Keratinocyte (primary cell): ENCODE results near the gene PGAP3. TPM values are rescaled to one million over a fixed set of nuclear protein-coding genes. Genes with fewer than 3 reads are reported as not detected.

ENCODE experiments used
- DNase-seq: peaks from one replicate; pipeline ENCODE4 v3.0.0-alpha.2; 2011; ENCODE audit warnings: low read depth, missing footprints, low spot score
- FAIRE-seq: peaks from 2 replicates; lab custom pipeline; 2011; peaks lifted over from hg19 to GRCh38; lab: Jason Lieb, UNC
- H2AFZ ChIP-seq: 2 replicates; pipeline ENCODE4 v1.6.0; 2012; ENCODE audit warnings: low read length, control low read depth, inconsistent platforms; ENCODE audit not compliant: control insufficient read depth
- H3K27ac ChIP-seq: 2 replicates; pipeline ENCODE4 v1.5.1; 2011; ENCODE audit warnings: low read length; ENCODE audit not compliant: control insufficient read depth, insufficient read depth
- H3K27me3 ChIP-seq: 3 replicates; pipeline ENCODE4 v1.6.0; 2011; ENCODE audit warnings: low read length; ENCODE audit not compliant: control insufficient read depth, insufficient read depth; ENCODE audit errors: extremely low read depth
- H3K36me3 ChIP-seq, 2 experiments: 2 replicates in 1 of 2; 3 replicates in 1 of 2; pipeline ENCODE4 v1.5.1; 2011; ENCODE audit warnings: low read length in 2 of 2, mild to moderate bottlenecking in 1 of 2; ENCODE audit not compliant: control insufficient read depth in 2 of 2, insufficient read depth in 2 of 2; ENCODE audit errors: extremely low read depth in 1 of 2
- H3K4me1 ChIP-seq: 3 replicates; pipeline ENCODE4 v1.5.1; 2011; ENCODE audit warnings: low read length; ENCODE audit not compliant: control insufficient read depth, insufficient read depth; ENCODE audit errors: extremely low read depth
- H3K4me2 ChIP-seq: 3 replicates; pipeline ENCODE4 v1.6.0; 2011; ENCODE audit warnings: low read depth, low read length; ENCODE audit not compliant: control insufficient read depth, insufficient read depth; ENCODE audit errors: extremely low read depth
- H3K4me3 ChIP-seq, 3 experiments: fragments of 200-600 bp in 1 of 3; sonication (generic) in 1 of 3; 2 replicates in 2 of 3; 3 replicates in 1 of 3; pipeline ENCODE4 v1.5.1; 2011 to 2016; ENCODE audit warnings: low read length in 3 of 3, mild to moderate bottlenecking in 3 of 3, control low read depth in 2 of 3, inconsistent platforms in 1 of 3, low read depth in 1 of 3, mixed read lengths in 1 of 3, mixed run types in 1 of 3, moderate library complexity in 1 of 3; ENCODE audit not compliant: control insufficient read depth in 2 of 3, insufficient read depth in 2 of 3; ENCODE audit errors: extremely low read depth in 1 of 3
- H3K79me2 ChIP-seq: 2 replicates; pipeline ENCODE4 v1.6.0; 2012; ENCODE audit warnings: low read length; ENCODE audit not compliant: control insufficient read depth, insufficient read depth
- H3K9ac ChIP-seq: 3 replicates; pipeline ENCODE4 v1.6.0; 2011; ENCODE audit warnings: low read length; ENCODE audit not compliant: control insufficient read depth, insufficient read depth; ENCODE audit errors: extremely low read depth
- H3K9me1 ChIP-seq: 3 replicates; pipeline ENCODE4 v1.6.0; 2011; ENCODE audit warnings: low read length; ENCODE audit not compliant: control insufficient read depth, insufficient read depth; ENCODE audit errors: extremely low read depth
- H3K9me3 ChIP-seq: 2 replicates; pipeline ENCODE4 v1.5.1; 2012; ENCODE audit warnings: low read depth, low read length; ENCODE audit not compliant: control insufficient read depth
- H4K20me1 ChIP-seq: 3 replicates; pipeline ENCODE4 v1.6.0; 2011; ENCODE audit warnings: low read length; ENCODE audit not compliant: control insufficient read depth, insufficient read depth; ENCODE audit errors: extremely low read depth
- CTCF ChIP-seq, 3 experiments: IDR thresholded peaks in 1 of 3; conservative IDR thresholded peaks in 1 of 3; optimal IDR thresholded peaks in 1 of 3; 2 replicates in 2 of 3; 3 replicates in 1 of 3; pipeline versions ENCODE3 to v1.5.1; 2011; ENCODE audit warnings: low read length in 3 of 3, mild to moderate bottlenecking in 3 of 3, moderate library complexity in 2 of 3, control low read depth in 1 of 3, inconsistent platforms in 1 of 3; ENCODE audit not compliant: insufficient read depth in 2 of 3; ENCODE audit errors: extremely low read depth in 1 of 3
- EZH2 ChIP-seq: IDR thresholded peaks from one replicate; pipeline ENCODE4 v1.6.1; 2012; ENCODE audit warnings: inconsistent platforms, mild to moderate bottlenecking, low read length, moderate library complexity
- dilution Hi-C: fragments of 300-500 bp; cut with MboI; formaldehyde crosslinking; loops from one replicate; pipeline ENCODE4 v1.7.0; 2020; ENCODE audit warnings: low sequenced_read_pairs; ENCODE audit not compliant: extremely low pct_ligation_motif_present
- polyA plus RNA-seq, 5 experiments: library from polyadenylated mRNA; depleted of rRNA in 3 of 5; stranded (reverse) in 3 of 5; stranded (forward) in 1 of 5; unstranded in 1 of 5; fragments of >200 nt; gene quantifications; 1 replicate in 1 of 5; 2 replicates in 3 of 5; 3 replicates in 1 of 5; pipeline versions ENCODE4 v1.2.1 to v1.2.3, GENCODE V29; 2011 to 2012; ENCODE audit warnings: missing spikeins in 2 of 5, low read depth in 1 of 5, low replicate concordance in 1 of 5

PGAP3 gene
- polyA plus RNA-seq, 1 donor (not counting 4 experiments of a cell fraction or from before 2014, with no cell fraction given): 5.6 TPM

GRCh38 chr17:39675390-39676082, 12.3 kb downstream of the PGAP3 start:
- peaks cover 11% of the 10 kb centered on the region for H3K27me3 ChIP-seq
- H3K27ac ChIP-seq: no peak overlapping the region

GRCh38 chr17:39674702-39675389, 13.0 kb downstream of the PGAP3 start:
- Histone ChIP-seq H2AFZ (no peak overlapping the region), H3K9me3 (no peaks in the 10 kb centered on the region), H3K4me1 (no peaks in the 10 kb centered on the region), H3K36me3 (no peaks in the 10 kb centered on the region), H3K9ac (no peak overlapping the region), H3K4me3 (no peak overlapping the region), H4K20me1 (no peaks in the 10 kb centered on the region), H3K79me2 (no peaks in the 10 kb centered on the region), H3K9me1 (no peaks in the 10 kb centered on the region), H3K4me2 (no peak overlapping the region), H3K27me3 (peaks cover 11% of the 10 kb centered on the region), H3K27ac (no peak overlapping the region)
- no peak for FAIRE-seq
- TF ChIP-seq CTCF (optimal IDR thresholded peaks at IDR 0.05 in 1 of 3, IDR thresholded peaks at IDR 0.05 in 1 of 3, conservative IDR thresholded peaks at IDR 0.05 in 1 of 3; ENCODE audit: extremely low read depth in 1 of 3, insufficient read depth in 2 of 3, low read length in 3 of 3) (no peak), EZH2 (no peak)
- no peak for DNase-seq
- dilution Hi-C loops: no loop called here

More at GRCh38 chr17:39675390-39676082, 12.3 kb downstream of the PGAP3 start:
- Histone ChIP-seq H3K9me1 (no peaks in the 10 kb centered on the region), H2AFZ (no peak overlapping the region), H3K4me2 (no peak overlapping the region), H3K9ac (no peak overlapping the region), H3K79me2 (no peaks in the 10 kb centered on the region), H3K9me3 (no peaks in the 10 kb centered on the region), H3K4me3 (no peak overlapping the region), H3K36me3 (no peaks in the 10 kb centered on the region), H3K4me1 (no peaks in the 10 kb centered on the region), H4K20me1 (no peaks in the 10 kb centered on the region)
- no peak for FAIRE-seq
- dilution Hi-C loops: no loop called here
- no peak for DNase-seq
- no peak for TF ChIP-seq CTCF (optimal IDR thresholded peaks at IDR 0.05 in 1 of 3, IDR thresholded peaks at IDR 0.05 in 1 of 3, conservative IDR thresholded peaks at IDR 0.05 in 1 of 3; ENCODE audit: extremely low read depth in 1 of 3, insufficient read depth in 2 of 3, low read length in 3 of 3)
- TF ChIP-seq EZH2: no peak
